GM18499 (cell line): ENCODE measurements around the gene OR2AT4.
"Not testable (repeated sequence)": the region's sequence is repeated elsewhere in the genome, so short reads cannot be mapped to it uniquely, and the experiment has no call there.

Experiments
- ATAC-seq: cut with Tn5 transposase; IDR thresholded peaks from one replicate; pipeline ENCODE4 v1.9.1; 2021; ENCODE audit warnings: moderate number of reproducible peaks; ENCODE audit not compliant: insufficient read depth, unreplicated experiment

The OR2AT4 gene

GRCh38 chr11:75105462-75105925 lies 8.8 kb upstream of the OR2AT4 start:
- ATAC-seq = no peak

GRCh38 chr11:75103380-75104026 lies 6.8 kb upstream of the OR2AT4 start:
- no peak for ATAC-seq

GRCh38 chr11:75101424-75102128 lies 4.9 kb upstream of the OR2AT4 start:
- no peak for ATAC-seq

- peak; percentile 93 for ATAC-seq
Measured at GRCh38 chr11:75100314-75100713, 3.6 kb upstream of the OR2AT4 start.

GRCh38 chr11:75099635-75100034 lies 3.0 kb upstream of the OR2AT4 start:
- no peak for ATAC-seq

- ATAC-seq = not testable (repeated sequence)
Measured at GRCh38 chr11:75098835-75099439, 2.3 kb upstream of the OR2AT4 start.

- ATAC-seq = not testable (repeated sequence)
Measured at GRCh38 chr11:75098181-75098580, 1.5 kb upstream of the OR2AT4 start.

GRCh38 chr11:75097173-75097557 lies 489 bp upstream of the OR2AT4 start:
- no peak for ATAC-seq

GRCh38 chr11:75094382-75094781 lies 2.3 kb downstream of the OR2AT4 start:
- not testable (repeated sequence) for ATAC-seq

- no peak for ATAC-seq
Measured at GRCh38 chr11:75090671-75091177, 6.0 kb downstream of the OR2AT4 start.

GRCh38 chr11:75087319-75088305 lies 9.1 kb downstream of the OR2AT4 start:
- ATAC-seq = no peak

- no peak for ATAC-seq
Measured at GRCh38 chr11:75084883-75085282, 11.8 kb downstream of the OR2AT4 start.

GRCh38 chr11:75083217-75083605 lies 13.5 kb downstream of the OR2AT4 start:
- ATAC-seq = no peak

GRCh38 chr11:75082601-75083216 lies 14.0 kb downstream of the OR2AT4 start:
- ATAC-seq = no peak

- no peak for ATAC-seq
Measured at GRCh38 chr11:75079546-75079945, 17.1 kb downstream of the OR2AT4 start.

- no peak for ATAC-seq
Measured at GRCh38 chr11:75078233-75078632, 18.4 kb downstream of the OR2AT4 start.

- ATAC-seq = no peak
Measured at GRCh38 chr11:75077316-75077715, 19.4 kb downstream of the OR2AT4 start.

GRCh38 chr11:75076671-75077070 lies 20.0 kb downstream of the OR2AT4 start:
- no peak for ATAC-seq

GRCh38 chr11:75073459-75074190 lies 23.1 kb downstream of the OR2AT4 start:
- ATAC-seq = no peak
